Measurements from ENCODE around the gene PLAU. TPM values are rescaled to one million over a fixed set of nuclear protein-coding genes. Genes with fewer than 3 reads are reported as not detected.

PLAU gene
- total and polyA plus RNA-seq, 9 of the 15 experiments (the other 6 are each of a cell fraction or from before 2014, with no cell fraction given): 2.1 to 16.9 (median 3.3) TPM

- ATAC-seq (no peak), FAIRE-seq (no peak), DNase-seq (ENCODE audit: extremely low read depth in 1 of 4, low spot score in 3 of 4) (no peak)
- H3K4me3 ChIP-seq: no peak overlapping the region
- POLR2A ChIA-PET: interaction anchor here (0.7 to 1.7 kb wide), 5 partner anchors 10 to 76 kb away, joined by 3 to 4 read pairs (median 4); no protein-coding TSS in a partner anchor
- in situ Hi-C loops (cut with MboI) (no loop called here), intact Hi-C loops (cut with micrococcal nuclease) (no loop called here)
- H3K4me2 ChIP-seq (ENCODE audit: insufficient read depth, low read length): no peak overlapping the region
- H3K27me3 ChIP-seq (ENCODE audit: control insufficient read depth in 2 of 2, insufficient read depth in 2 of 2, low read length in 2 of 2): no peaks in the 10 kb centered on the region
- peaks cover 13% of the 10 kb centered on the region; the same call in 1 of the 2 replicates for H4K20me1 ChIP-seq (replicated peaks; ENCODE audit: control insufficient read depth, insufficient read depth, low read length)
- 91% methylated on average over 4 of the region's 8 CpGs for WGBS (ENCODE audit: insufficient coverage, low coverage, missing lambda C conversion rate)
- CTCF ChIA-PET (ENCODE audit: low intra/inter-chr PET ratio): no interaction called here
- H3K79me2 ChIP-seq (ENCODE audit: control insufficient read depth, insufficient read depth, low read length): peaks cover 5% of the 10 kb centered on the region; the same call in 1 of the 3 replicates
- H3K9me1 ChIP-seq (ENCODE audit: control insufficient read depth, insufficient read depth, low read length): peaks cover 3% of the 10 kb centered on the region
- no peaks in the 10 kb centered on the region for H3K9me3 ChIP-seq (replicated peaks; ENCODE audit: control insufficient read depth, insufficient read depth, low read depth, low read length)
- no peak overlapping the region for H3K9ac ChIP-seq (ENCODE audit: insufficient read depth in 1 of 2, low read depth in 2 of 2, low read length in 2 of 2)
- H3K4me1 ChIP-seq (replicated peaks in 1 of 2; ENCODE audit: control insufficient read depth in 2 of 2, insufficient read depth in 2 of 2, low read length in 2 of 2): peaks cover 18 to 22% of the 10 kb centered on the region in 2 experiments
- H3K36me3 ChIP-seq (ENCODE audit: control insufficient read depth, insufficient read depth, low read length): peaks cover 82% of the 10 kb centered on the region
- no peak overlapping the region for H2AFZ ChIP-seq (ENCODE audit: low read depth, low read length)
- H3K27ac ChIP-seq (ENCODE audit: extremely low read depth, low read depth, low read length): no peak overlapping the region
- BruUV-seq (replicated peaks): no TSS peak
- TF ChIP-seq STAT5A (IDR thresholded peaks at IDR 0.05; ENCODE audit: borderline replicate concordance, low read length): no peak
- TF ChIP-seq ZNF668 (CRISPR knock-in tag; IDR thresholded peaks at IDR 0.05): no peak
- TF ChIP-seq ASH1L (IDR thresholded peaks at IDR 0.05; ENCODE audit: borderline replicate concordance, low read depth, partially characterized antibody): no peak
- no peak for TF ChIP-seq GATAD2A (IDR thresholded peaks at IDR 0.05)
- no peak for TF ChIP-seq PURB (CRISPR knock-in tag; IDR thresholded peaks at IDR 0.05; ENCODE audit: low read depth)
- no peak for TF ChIP-seq MAX (CRISPR knock-in tag; IDR thresholded peaks at IDR 0.05)
- TF ChIP-seq RNF2 (IDR thresholded peaks at IDR 0.05): no peak
- no peak for TF ChIP-seq RERE (CRISPR knock-in tag; IDR thresholded peaks at IDR 0.05; ENCODE audit: borderline replicate concordance)
- TF ChIP-seq ZNF134 (CRISPR knock-in tag; conservative IDR thresholded peaks at IDR 0.05): no peak
- TF ChIP-seq ZEB2 (IDR thresholded peaks at IDR 0.05): no peak
- TF ChIP-seq MXI1 (IDR thresholded peaks at IDR 0.05; ENCODE audit: low read depth, low read length): no peak
- no peak for TF ChIP-seq YBX1 (IDR thresholded peaks at IDR 0.05)
- no peak for TF ChIP-seq ZC3H4 (CRISPR knock-in tag; IDR thresholded peaks at IDR 0.05; ENCODE audit: borderline replicate concordance)
- no peak for TF ChIP-seq TCFL5 (CRISPR knock-in tag; conservative IDR thresholded peaks at IDR 0.05)
- TF ChIP-seq LCOR (CRISPR knock-in tag; IDR thresholded peaks at IDR 0.05): no peak
- no peak for TF ChIP-seq CBX8 (IDR thresholded peaks at IDR 0.05; ENCODE audit: borderline replicate concordance, extremely low read depth, low read depth, low read length, poor library complexity, severe bottlenecking)
- TF ChIP-seq HNRNPL (IDR thresholded peaks at IDR 0.05; ENCODE audit: low read depth, low read length): no peak
- no peak for TF ChIP-seq HDAC1 (IDR thresholded peaks at IDR 0.05)
- no peak for TF ChIP-seq MCM7 (IDR thresholded peaks at IDR 0.05)
- no peak for TF ChIP-seq TRIM24 (IDR thresholded peaks at IDR 0.05)
Measured at GRCh38 chr10:73865107-73865458, 45.8 kb upstream of the PLAU start.

All from K562 (cell line).